ENCODE measurements around the gene ARHGAP45. TPM values are rescaled to one million over a fixed set of nuclear protein-coding genes. Genes with fewer than 3 reads are reported as not detected.

ARHGAP45 gene
- total and polyA plus RNA-seq, 5 experiments from 2014 or later: 261 to 1,060 (median 681) TPM

DNA sequence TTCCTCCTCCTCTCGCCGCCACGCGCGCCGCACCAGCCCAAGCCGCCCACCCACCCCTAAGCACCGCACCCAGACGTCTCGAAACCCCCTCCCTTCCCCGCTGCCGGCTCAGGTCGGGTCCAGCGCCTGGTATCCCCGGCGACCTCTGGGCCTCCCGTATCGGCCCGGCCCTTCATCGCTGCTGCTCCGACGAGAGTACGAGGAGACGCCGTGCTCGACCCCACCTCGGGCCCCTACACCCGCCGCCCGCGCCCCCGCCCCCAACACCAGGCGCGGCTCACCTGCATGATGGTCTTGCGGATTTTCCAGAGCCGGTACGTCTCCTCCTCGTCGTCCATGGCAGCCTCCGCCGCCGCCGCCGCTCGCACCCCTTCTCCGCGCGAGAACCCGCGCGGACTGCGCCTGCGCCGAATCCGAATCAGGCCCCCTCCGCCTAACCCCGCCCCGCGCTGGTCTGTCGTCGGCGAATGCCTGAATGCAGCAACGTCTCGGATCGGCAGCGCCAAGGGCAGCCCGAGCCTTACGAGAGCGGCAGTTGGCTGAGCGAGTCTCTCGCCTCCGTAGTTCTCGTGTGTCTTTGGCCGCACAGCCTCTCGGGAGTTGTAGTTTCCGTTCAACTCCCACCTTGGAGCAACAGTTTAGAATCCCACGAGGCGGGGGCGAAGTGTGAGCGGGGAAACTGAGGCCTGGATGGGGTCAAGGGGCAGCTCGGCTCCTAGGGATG lies 28.2 kb downstream of the ARHGAP45 start, which contains the start of gene POLR2E:
Gene POLR2E (minus strand): TSS at position 398 of the 724 bp plus-strand sequence. CDS start 60 bp downstream, at position 338.
- Mint-ChIP-seq H3K9me3 (peaks cover 0 to 2% (median 0%) of the 10 kb centered on the region in 9 donors), H3K4me1 (peaks cover 18 to 61% (median 59%) of the 10 kb centered on the region in 4 donors), H3K36me3 (peaks cover 0 to 18% (median 2%) of the 10 kb centered on the region in 3 donors), H3K27me3 (no peaks in the 10 kb centered on the region), H3K27ac (peak within 1 kb of the TSS; percentile 77 to 97 (median 94)), H3K4me3 (peak within 1 kb of the TSS; percentile 88 to 97 (median 94))
- ATAC-seq (peak; percentile 85 to 89), DNase-seq (peak; percentile 96 to 100 (median 99))
- POLR2A ChIA-PET: interaction anchor here (0.6 to 16.6 kb wide), 13 partner anchors 9 to 232 kb away, joined by 3 to 621 read pairs (median 4); partner anchors contain the start of genes ABCA7, ARHGAP45, CIRBP and GPX4

DNA sequence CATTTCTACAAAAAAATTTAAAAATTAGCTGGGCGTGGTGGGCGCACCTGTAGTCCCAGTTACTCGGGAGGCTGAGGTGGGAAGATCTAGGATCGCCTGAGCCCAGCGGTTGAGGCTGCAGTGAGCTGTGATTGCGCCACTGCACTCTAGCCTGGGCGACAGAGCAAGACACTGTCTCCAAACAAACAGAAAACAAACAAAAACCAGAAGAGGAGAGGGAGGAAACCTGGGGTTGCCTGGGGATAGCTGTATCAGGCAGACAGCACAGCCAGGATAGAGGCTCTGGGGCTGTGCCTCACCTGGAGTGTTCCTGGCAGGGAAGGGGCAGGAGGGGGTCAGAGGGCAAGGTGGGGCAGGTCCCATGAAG lies 30.8 kb downstream of the ARHGAP45 start:
- POLR2A ChIA-PET: interaction anchor here (0.6 to 16.6 kb wide), 4 partner anchors 16 to 297 kb away, joined by 3 to 621 read pairs (median 3); partner anchors contain the start of gene ARHGAP45
- H3K27ac Mint-ChIP-seq: peak overlapping the region in 5 of 10 donors; percentile 18 to 83 (median 62)
- DNase-seq: no peak
- peaks cover 0 to 8% (median 0%) of the 10 kb centered on the region in 3 donors for H3K36me3 Mint-ChIP-seq
- peak overlapping the region in 1 of 10 donors; percentile 11 for H3K4me3 Mint-ChIP-seq
- peaks cover 20 to 70% (median 65%) of the 10 kb centered on the region in 4 donors for H3K4me1 Mint-ChIP-seq
- H3K9me3 Mint-ChIP-seq: peaks cover 0 to 2% (median 0%) of the 10 kb centered on the region in 9 donors
- no peak for ATAC-seq
- no peaks in the 10 kb centered on the region for H3K27me3 Mint-ChIP-seq

DNA sequence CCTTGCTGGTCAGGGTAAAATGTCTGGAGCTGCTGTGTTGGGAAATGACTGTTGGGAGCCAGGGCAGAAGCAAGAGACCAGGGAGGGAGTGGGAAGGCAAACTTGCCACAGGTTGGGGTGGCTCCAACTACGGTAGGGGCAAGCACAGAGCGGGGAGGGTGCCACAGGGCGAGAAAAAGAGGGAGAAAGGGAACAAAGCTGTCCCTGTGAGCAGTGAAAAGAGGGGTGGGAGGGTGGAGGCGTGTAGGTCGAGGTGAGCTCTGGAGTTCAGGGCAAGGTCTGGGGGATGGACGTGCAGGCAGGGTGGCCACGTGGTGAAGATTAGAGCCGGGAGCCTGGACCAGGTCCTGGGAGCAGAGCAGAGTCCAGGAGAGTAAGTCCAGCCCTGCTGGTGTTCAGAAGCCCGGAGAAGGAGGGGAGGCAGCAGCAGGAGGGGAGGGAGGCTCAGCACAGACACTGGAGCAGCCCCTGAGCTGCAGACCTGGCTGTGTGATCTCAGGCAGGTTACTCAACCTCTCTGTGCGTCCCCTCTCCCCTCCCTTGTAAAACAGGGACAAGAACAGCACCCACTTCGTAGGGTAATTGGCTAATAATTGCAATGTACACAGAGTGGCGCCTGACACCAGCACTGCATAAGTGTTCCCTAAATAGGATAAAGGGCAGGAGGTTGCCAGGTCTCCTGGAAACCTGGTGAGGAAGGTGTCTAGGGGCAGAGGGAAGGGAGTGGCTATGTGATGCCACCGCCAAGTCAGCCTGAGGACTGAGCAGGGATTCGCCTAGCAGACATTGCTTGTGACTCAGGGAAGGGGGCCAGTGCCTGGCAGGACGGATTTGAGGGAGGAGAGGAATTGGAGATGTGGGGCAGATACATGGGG lies 31.4 kb downstream of the ARHGAP45 start:
- Mint-ChIP-seq H3K9me3 (peaks cover 0 to 2% (median 0%) of the 10 kb centered on the region in 9 donors), H3K27ac (peak overlapping the region in 7 of 10 donors; percentile 19 to 83 (median 62)), H3K4me1 (peaks cover 20 to 69% (median 63%) of the 10 kb centered on the region in 4 donors), H3K36me3 (peaks cover 0 to 4% (median 0%) of the 10 kb centered on the region in 3 donors), H3K27me3 (no peaks in the 10 kb centered on the region), H3K4me3 (peak overlapping the region in 2 of 10 donors; percentile 10 to 22)
- DNase-seq: no peak
- POLR2A ChIA-PET: interaction anchor here (0.7 to 16.6 kb wide), 3 partner anchors 21 to 298 kb away, joined by 3 to 621 read pairs (median 3); partner anchors contain the start of gene ARHGAP45
- ATAC-seq: no peak

DNA sequence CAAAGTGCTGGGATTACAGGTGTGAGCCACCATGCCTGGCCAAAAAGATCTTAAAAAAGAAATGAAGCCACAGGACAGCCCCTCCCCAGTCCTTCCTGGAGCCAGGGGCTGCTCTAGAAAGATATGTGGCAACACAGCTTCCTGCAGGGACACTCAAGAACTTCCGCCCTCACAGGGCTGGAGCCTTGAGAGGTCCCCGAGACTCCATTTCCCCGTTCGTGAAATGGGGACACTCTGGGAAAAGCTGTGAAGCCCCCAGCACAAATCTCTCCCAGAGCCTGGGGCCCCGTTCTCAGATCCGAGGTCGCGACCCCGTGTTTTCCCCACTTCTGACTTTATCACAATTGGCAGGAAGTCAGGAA lies 34.4 kb downstream of the ARHGAP45 start:
- Mint-ChIP-seq H3K27me3 (no peaks in the 10 kb centered on the region), H3K4me3 (peak overlapping the region; percentile 41 to 81 (median 64)), H3K9me3 (peaks cover 0 to 2% (median 0%) of the 10 kb centered on the region in 9 donors), H3K36me3 (no peaks in the 10 kb centered on the region), H3K4me1 (peaks cover 14 to 57% (median 42%) of the 10 kb centered on the region in 4 donors), H3K27ac (peak overlapping the region; percentile 66 to 95 (median 85))
- DNase-seq (no peak), ATAC-seq (no peak)
- POLR2A ChIA-PET: interaction anchor here (1.2 to 16.6 kb wide), 3 partner anchors 24 to 74 kb away, joined by 3 to 621 read pairs (median 7); partner anchors contain the start of genes ARHGAP45 and CNN2

DNA sequence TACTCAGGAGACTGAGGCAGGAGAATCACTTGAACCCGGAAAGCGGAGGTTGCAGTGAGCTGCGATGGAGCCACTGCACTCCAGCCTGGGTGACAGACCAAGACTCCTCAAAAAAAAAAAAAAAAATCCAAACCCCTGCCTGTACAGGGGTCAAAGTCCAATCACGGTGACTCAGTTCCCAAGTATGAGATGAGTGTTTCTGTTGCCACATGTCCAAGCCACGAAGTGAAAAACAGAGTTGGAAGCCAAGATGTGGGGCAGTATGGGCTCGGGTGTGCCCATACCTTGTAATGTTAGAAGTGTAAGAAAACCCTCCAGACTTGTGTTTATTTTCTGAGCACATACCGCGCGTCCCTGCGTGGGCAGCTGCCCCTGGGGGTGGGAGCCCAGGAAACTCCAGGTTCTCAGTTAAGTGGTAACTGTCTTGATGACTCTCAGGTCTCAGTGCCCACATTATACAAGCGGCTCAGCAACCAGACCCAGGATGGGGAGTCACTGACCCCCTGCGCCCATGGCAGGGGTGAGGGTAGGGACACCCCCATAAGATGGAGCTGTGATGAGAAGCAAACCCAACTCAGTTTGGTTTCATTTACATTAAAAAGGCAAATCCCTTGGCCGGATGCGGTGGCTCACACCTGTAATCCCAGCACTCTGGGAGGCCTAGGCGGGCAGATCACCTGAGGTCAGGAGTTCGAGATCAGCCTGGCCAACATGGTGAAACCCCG lies 35.6 kb downstream of the ARHGAP45 start:
- H3K27me3 Mint-ChIP-seq: no peaks in the 10 kb centered on the region
- DNase-seq (peak in 1 of 10 donors; percentile 61), ATAC-seq (no peak)
- peaks cover 0 to 7% (median 0%) of the 10 kb centered on the region in 3 donors for H3K36me3 Mint-ChIP-seq
- peaks cover 14 to 54% (median 42%) of the 10 kb centered on the region in 4 donors for H3K4me1 Mint-ChIP-seq
- H3K27ac Mint-ChIP-seq: peak overlapping the region; percentile 37 to 97 (median 94)
- H3K9me3 Mint-ChIP-seq: peaks cover 0 to 2% (median 0%) of the 10 kb centered on the region in 9 donors
- POLR2A ChIA-PET: interaction anchor here (0.7 to 16.6 kb wide), 10 partner anchors 8 to 1376 kb away, joined by 3 to 621 read pairs (median 7); partner anchors contain the start of genes ARHGAP45, CIRBP and POLR2E
- peak overlapping the region; percentile 12 to 81 (median 60) for H3K4me3 Mint-ChIP-seq

DNA sequence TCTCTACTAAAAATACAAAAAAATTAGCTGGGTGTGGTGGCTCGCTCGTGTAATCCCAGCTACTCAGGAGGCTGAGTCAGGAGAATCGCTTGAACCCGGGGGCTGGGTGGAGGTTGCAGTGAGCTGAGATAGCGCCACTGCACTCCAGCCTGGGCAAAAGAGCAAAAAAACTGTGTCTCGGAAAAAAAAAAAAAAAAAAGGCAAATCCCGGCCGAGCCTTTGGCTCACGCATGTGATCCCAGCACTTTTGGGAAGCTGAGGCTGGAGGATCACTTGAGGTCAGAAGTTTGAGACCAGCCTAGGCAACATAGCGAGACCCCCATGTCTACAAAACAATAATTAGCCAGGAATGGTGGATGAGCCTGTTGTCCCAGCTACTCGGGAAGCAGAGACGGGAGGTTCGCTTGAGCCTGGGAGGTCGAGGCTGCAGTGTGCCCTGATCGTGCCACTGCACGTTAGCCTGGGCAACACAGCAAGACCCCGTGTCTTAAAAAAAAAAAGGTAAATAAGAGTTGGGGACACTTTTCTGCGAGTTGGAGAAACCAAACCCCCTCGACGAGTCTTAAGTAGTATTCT lies 36.3 kb downstream of the ARHGAP45 start:
- Mint-ChIP-seq H3K4me3 (peak overlapping the region; percentile 43 to 84 (median 76)), H3K27ac (peak overlapping the region; percentile 37 to 97 (median 94)), H3K4me1 (peaks cover 14 to 49% (median 36%) of the 10 kb centered on the region in 4 donors), H3K36me3 (peaks cover 0 to 7% (median 0%) of the 10 kb centered on the region in 3 donors), H3K9me3 (no peaks in the 10 kb centered on the region), H3K27me3 (no peaks in the 10 kb centered on the region)
- POLR2A ChIA-PET: interaction anchor here (0.5 to 16.6 kb wide), 17 partner anchors 9 to 1375 kb away, joined by 3 to 621 read pairs (median 4); partner anchors contain the start of genes ARHGAP45, CIRBP, POLR2E and SBNO2
- DNase-seq: no peak
- no peak for ATAC-seq

DNA sequence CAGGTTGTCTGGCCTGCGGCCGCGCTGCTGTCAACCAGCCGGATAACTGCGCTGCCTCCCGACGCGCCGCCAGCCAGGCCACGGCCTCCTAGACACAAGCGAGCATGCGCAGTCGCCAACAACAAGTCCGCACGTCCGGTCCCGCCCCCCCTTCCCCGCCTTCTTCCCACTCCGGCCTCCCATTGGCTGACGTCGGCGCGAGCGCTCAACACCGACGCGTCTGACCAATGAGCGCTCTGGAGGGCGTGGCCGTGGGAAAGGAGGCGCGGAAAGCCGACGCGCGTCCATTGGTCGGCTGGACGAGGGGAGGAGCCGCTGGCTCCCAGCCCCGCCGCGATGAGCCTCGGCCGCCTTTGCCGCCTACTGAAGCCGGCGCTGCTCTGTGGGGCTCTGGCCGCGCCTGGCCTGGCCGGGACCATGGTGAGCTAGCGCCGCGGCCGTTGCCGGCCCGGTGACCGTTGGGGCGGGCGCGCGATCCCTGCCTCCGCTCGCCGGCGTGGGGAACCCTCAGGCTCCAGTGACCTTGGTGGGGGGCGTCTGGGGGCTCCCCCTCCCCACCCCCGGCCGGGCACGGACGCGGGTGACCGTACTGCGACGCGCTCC lies 36.8 kb downstream of the ARHGAP45 start, which contains the start of gene GPX4:
Gene GPX4 (plus strand): TSS at position 287 of the 603 bp plus-strand sequence. CDS start 50 bp downstream, at position 337.
- Mint-ChIP-seq H3K27ac (peak within 1 kb of the TSS; percentile 37 to 97 (median 94)), H3K9me3 (no peaks in the 10 kb centered on the region), H3K4me1 (peaks cover 12 to 47% (median 32%) of the 10 kb centered on the region in 4 donors), H3K36me3 (peaks cover 0 to 7% (median 0%) of the 10 kb centered on the region in 3 donors), H3K27me3 (no peaks in the 10 kb centered on the region), H3K4me3 (peak within 1 kb of the TSS; percentile 66 to 87 (median 76))
- ATAC-seq (peak; percentile 85 to 89), DNase-seq (peak; percentile 90 to 99 (median 98))
- POLR2A ChIA-PET: interaction anchor here (0.5 to 16.6 kb wide), 22 partner anchors 9 to 1375 kb away, joined by 3 to 621 read pairs (median 4); partner anchors contain the start of genes ARHGAP45, ATP5F1D, CIRBP and FAM174C

DNA sequence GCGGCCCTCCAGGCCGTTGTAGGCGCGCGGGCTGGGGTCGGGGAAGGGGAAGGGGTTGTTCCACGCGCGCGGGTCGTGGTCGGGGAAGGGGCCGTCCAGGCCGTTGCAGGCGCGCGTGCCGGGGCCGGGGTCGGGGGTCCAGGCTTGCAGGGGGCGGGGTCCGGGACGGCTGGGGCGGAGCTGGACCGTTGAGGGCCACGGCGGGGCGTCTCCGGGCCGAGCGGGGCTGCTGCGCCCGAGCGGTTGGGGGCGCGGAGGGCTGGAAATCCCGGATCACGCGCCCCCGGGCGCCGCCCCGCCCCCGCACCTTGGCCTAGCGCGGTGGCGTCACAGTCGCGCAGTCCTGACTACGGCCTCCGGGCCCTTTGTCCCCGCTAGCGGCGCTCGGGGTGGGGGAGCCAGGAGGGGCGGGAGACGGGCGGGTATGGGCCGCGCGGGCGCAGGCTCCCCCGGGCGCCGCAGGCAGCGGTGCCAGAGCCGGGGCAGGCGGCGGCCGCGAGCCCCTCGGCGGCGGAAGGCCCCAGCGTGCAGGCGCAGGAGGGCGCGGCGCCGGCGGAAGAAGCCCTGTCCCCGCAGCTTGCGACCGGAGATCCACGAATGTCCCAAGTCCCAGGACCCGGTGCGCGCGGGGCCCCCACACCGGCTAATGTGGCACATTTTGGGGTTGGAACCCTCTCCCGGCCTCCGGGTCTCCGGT lies 37.5 kb downstream of the ARHGAP45 start:
- Mint-ChIP-seq H3K4me1 (peaks cover 10 to 43% (median 29%) of the 10 kb centered on the region in 4 donors), H3K27ac (peak overlapping the region in 8 of 10 donors; percentile 25 to 90 (median 80)), H3K4me3 (peak overlapping the region; percentile 63 to 87 (median 75)), H3K9me3 (no peaks in the 10 kb centered on the region), H3K36me3 (peaks cover 0 to 7% (median 0%) of the 10 kb centered on the region in 3 donors), H3K27me3 (no peaks in the 10 kb centered on the region)
- DNase-seq (peak; percentile 54 to 84 (median 73)), ATAC-seq (peak; percentile 47 to 49)
- POLR2A ChIA-PET: interaction anchor here (0.6 to 16.6 kb wide), 21 partner anchors 8 to 471 kb away, joined by 3 to 621 read pairs (median 4); partner anchors contain the start of genes ARHGAP45, ATP5F1D, CIRBP and FAM174C

DNA sequence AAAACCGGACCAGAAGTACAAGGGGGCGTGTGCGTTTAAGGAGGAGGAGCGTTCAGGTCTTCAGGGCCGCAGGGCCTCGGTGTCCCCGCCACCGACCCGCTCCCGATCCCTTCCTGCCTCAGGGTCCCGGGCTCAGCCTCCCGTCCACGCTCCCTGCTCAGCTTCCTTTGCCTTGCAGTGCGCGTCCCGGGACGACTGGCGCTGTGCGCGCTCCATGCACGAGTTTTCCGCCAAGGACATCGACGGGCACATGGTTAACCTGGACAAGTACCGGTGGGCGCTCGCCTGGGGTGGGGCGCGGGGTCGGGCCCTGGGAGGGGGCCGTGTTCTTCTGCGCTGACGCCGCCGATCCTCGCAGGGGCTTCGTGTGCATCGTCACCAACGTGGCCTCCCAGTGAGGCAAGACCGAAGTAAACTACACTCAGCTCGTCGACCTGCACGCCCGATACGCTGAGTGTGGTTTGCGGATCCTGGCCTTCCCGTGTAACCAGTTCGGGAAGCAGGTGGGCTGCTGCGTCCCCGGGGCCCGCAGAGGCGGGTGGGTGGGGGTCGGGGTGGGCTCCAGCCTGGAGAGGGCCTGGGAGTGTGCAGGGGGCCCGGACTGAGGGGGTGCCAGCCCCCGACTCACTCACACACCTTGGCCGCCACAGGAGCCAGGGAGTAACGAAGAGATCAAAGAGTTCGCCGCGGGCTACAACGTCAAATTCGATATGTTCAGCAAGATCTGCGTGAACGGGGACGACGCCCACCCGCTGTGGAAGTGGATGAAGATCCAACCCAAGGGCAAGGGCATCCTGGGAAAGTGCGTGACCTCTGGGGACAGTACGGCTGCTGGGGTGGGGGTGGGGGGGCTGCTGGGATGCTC lies 38.3 kb downstream of the ARHGAP45 start:
- peak overlapping the region in 9 of 10 donors; percentile 23 to 90 (median 80) for H3K27ac Mint-ChIP-seq
- DNase-seq: no peak
- POLR2A ChIA-PET: interaction anchor here (0.5 to 16.6 kb wide), 17 partner anchors 7 to 414 kb away, joined by 3 to 621 read pairs (median 4); partner anchors contain the start of genes ARHGAP45, ATP5F1D, CIRBP and RNU6-2

More for the DNA sequence above, 38.3 kb downstream of the ARHGAP45 start:
- no peaks in the 10 kb centered on the region for H3K27me3 Mint-ChIP-seq
- H3K9me3 Mint-ChIP-seq: no peaks in the 10 kb centered on the region
- peaks cover 7 to 38% (median 22%) of the 10 kb centered on the region in 4 donors for H3K4me1 Mint-ChIP-seq
- H3K36me3 Mint-ChIP-seq: peaks cover 0 to 7% (median 0%) of the 10 kb centered on the region in 3 donors
- peak in 1 of 2 donors; percentile 1 for ATAC-seq
- peak overlapping the region; percentile 63 to 87 (median 76) for H3K4me3 Mint-ChIP-seq

Measured in naive thymus-derived CD8-positive, alpha-beta T cell (primary cell).